Ascending aorta (tissue), 2 donors: ENCODE results near the gene PPARA. TPM values are rescaled to one million over a fixed set of nuclear protein-coding genes. Genes with fewer than 3 reads are reported as not detected.

Experiments
- DNase-seq, 2 donors: peaks; one replicate each; pipeline ENCODE4 v3.0.0-alpha.2; 2019; ENCODE audit warnings: low spot score in 2 of 2
- H3K27ac ChIP-seq, 2 donors: fragments of 200-600 bp; sonication (generic); one replicate each; pipeline ENCODE4 v1.5.1; 2016 to 2017; ENCODE audit warnings: mild to moderate bottlenecking in 1 of 2
- H3K27me3 ChIP-seq: fragments of 200-600 bp; sonication (generic); one replicate; pipeline ENCODE4 v1.5.1; 2017
- H3K36me3 ChIP-seq, 2 donors: fragments of 200-600 bp; sonication (generic); one replicate each; pipeline ENCODE4 v1.5.1; 2016
- H3K4me1 ChIP-seq, 2 donors: fragments of 200-600 bp; sonication (generic); one replicate each; pipeline ENCODE4 v1.5.1; 2016 to 2017; ENCODE audit warnings: mild to moderate bottlenecking in 1 of 2
- H3K4me3 ChIP-seq, 2 donors: fragments of 200-600 bp; sonication (generic); one replicate each; pipeline ENCODE4 v1.5.1; 2016 to 2017; ENCODE audit warnings: mild to moderate bottlenecking in 1 of 2
- H3K9me3 ChIP-seq, 2 donors: fragments of 200-600 bp; sonication (generic); one replicate each; pipeline ENCODE4 v1.5.1; 2016
- CTCF ChIP-seq, 3 experiments: fragments of 200-600 bp in 2 of 3; fragments of 450-650 bp in 1 of 3; sonication (generic) in 2 of 3; IDR thresholded peaks; one replicate each; pipeline ENCODE4 v1.5.1; 2016 to 2019; ENCODE audit warnings: antibody characterized with exemption in 3 of 3, mild to moderate bottlenecking in 1 of 3, moderate library complexity in 1 of 3
- intact Hi-C: fragments of 100-400 bp; cut with DNase I; formaldehyde crosslinking; loops from one replicate; pipeline ENCODE4 v1.15.1; 2023
- total RNA-seq: library from RNA; depleted of rRNA; stranded (reverse); fragments of >200 nt; gene quantifications from one replicate; pipeline ENCODE4 v1.1.0, GENCODE V29; 2016

Gene PPARA
- total RNA-seq, 1 donor from 2014 or later: 20.1 TPM

- no peak overlapping the region for H3K27ac ChIP-seq
- no peak overlapping the region for H3K4me3 ChIP-seq
- H3K4me1 ChIP-seq: peaks cover 0 to 4% of the 10 kb centered on the region in 2 donors
- TF ChIP-seq CTCF (IDR thresholded peaks at IDR 0.05): no peak
- peaks cover 0 to 6% of the 10 kb centered on the region in 2 donors for H3K9me3 ChIP-seq
- DNase-seq: peak in 1 of 2 donors; percentile 45
- peaks cover 0 to 3% of the 10 kb centered on the region in 2 donors for H3K36me3 ChIP-seq
- H3K27me3 ChIP-seq: no peaks in the 10 kb centered on the region
- intact Hi-C loops: no loop called here
Measured at GRCh38 chr22:46173152-46173551, 22.8 kb downstream of the PPARA start.

- DNase-seq: no peak
- Histone ChIP-seq H3K27me3 (no peaks in the 10 kb centered on the region), H3K36me3 (peaks cover 0 to 20% of the 10 kb centered on the region in 2 donors), H3K4me1 (peaks cover 0 to 4% of the 10 kb centered on the region in 2 donors), H3K9me3 (peaks cover 8% of the 10 kb centered on the region in 2 donors), H3K4me3 (no peak overlapping the region), H3K27ac (no peak overlapping the region)
- no peak for TF ChIP-seq CTCF (IDR thresholded peaks at IDR 0.05)
- intact Hi-C loops: no loop called here
Measured at GRCh38 chr22:46175631-46176030, 25.3 kb downstream of the PPARA start.

- Histone ChIP-seq H3K27ac (no peak overlapping the region), H3K4me1 (no peaks in the 10 kb centered on the region), H3K36me3 (peaks cover 3 to 26% of the 10 kb centered on the region in 2 donors), H3K9me3 (peaks cover 13% of the 10 kb centered on the region in 2 donors), H3K4me3 (no peak overlapping the region), H3K27me3 (no peaks in the 10 kb centered on the region)
- DNase-seq: no peak
- intact Hi-C loops: no loop called here
- TF ChIP-seq CTCF (IDR thresholded peaks at IDR 0.05): no peak
Measured at GRCh38 chr22:46176508-46177003, 26.2 kb downstream of the PPARA start.

- Histone ChIP-seq H3K36me3 (peaks cover 3 to 44% of the 10 kb centered on the region in 2 donors), H3K9me3 (peaks cover 13% of the 10 kb centered on the region in 2 donors), H3K27ac (no peak overlapping the region), H3K4me1 (no peaks in the 10 kb centered on the region), H3K4me3 (no peak overlapping the region), H3K27me3 (no peaks in the 10 kb centered on the region)
- no peak for TF ChIP-seq CTCF (IDR thresholded peaks at IDR 0.05)
- intact Hi-C loops: no loop called here
- DNase-seq: no peak
Measured at GRCh38 chr22:46178755-46179505, 28.6 kb downstream of the PPARA start.

GRCh38 chr22:46179748-46180147 lies 29.4 kb downstream of the PPARA start:
- no peak for DNase-seq
- peaks cover 13% of the 10 kb centered on the region in 2 donors for H3K9me3 ChIP-seq
- no peak overlapping the region for H3K4me3 ChIP-seq
- intact Hi-C loops: no loop called here
- no peaks in the 10 kb centered on the region for H3K4me1 ChIP-seq
- no peaks in the 10 kb centered on the region for H3K27me3 ChIP-seq
- peaks cover 3 to 44% of the 10 kb centered on the region in 2 donors for H3K36me3 ChIP-seq
- no peak overlapping the region for H3K27ac ChIP-seq
- no peak for TF ChIP-seq CTCF (IDR thresholded peaks at IDR 0.05)
